ENCODE measurements around the gene DYTN. TPM values are rescaled to one million over a fixed set of nuclear protein-coding genes. Genes with fewer than 3 reads are reported as not detected.

Gene DYTN
- total RNA-seq, 4 donors from 2014 or later = not detected

DNA sequence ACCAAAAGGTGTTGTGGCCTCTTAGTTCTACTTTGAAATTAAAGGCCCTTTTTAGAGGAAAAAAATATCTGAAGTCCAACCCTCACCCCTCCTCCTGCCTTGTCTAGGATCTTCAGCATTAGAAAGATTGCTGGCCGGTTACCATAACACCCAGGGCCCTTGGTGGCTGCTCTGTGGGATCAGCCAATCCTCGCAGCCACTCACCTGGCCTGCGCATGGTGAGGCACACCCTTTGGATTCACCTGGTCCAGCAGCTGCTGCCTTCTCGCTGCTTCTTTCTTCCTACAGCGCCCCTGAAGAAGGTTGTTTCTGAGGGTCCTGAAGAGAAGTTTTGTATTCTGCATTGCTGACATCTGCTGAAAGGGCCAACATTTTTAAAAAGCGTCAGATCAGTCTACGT is 25.2 kb downstream of the DYTN start:
- DNase-seq (ENCODE audit: low spot score in 2 of 2) = no peak
- Histone ChIP-seq H3K27ac (no peak overlapping the region), H3K4me3 (no peak overlapping the region), H3K9me3 (no peaks in the 10 kb centered on the region), H3K4me1 (no peaks in the 10 kb centered on the region), H3K36me3 (no peaks in the 10 kb centered on the region), H3K27me3 (no peaks in the 10 kb centered on the region)
- WGBS, 2 donors = 77 to 84% methylated on average over 7 of the region's 7 CpGs
- TF ChIP-seq, protein P1, sequence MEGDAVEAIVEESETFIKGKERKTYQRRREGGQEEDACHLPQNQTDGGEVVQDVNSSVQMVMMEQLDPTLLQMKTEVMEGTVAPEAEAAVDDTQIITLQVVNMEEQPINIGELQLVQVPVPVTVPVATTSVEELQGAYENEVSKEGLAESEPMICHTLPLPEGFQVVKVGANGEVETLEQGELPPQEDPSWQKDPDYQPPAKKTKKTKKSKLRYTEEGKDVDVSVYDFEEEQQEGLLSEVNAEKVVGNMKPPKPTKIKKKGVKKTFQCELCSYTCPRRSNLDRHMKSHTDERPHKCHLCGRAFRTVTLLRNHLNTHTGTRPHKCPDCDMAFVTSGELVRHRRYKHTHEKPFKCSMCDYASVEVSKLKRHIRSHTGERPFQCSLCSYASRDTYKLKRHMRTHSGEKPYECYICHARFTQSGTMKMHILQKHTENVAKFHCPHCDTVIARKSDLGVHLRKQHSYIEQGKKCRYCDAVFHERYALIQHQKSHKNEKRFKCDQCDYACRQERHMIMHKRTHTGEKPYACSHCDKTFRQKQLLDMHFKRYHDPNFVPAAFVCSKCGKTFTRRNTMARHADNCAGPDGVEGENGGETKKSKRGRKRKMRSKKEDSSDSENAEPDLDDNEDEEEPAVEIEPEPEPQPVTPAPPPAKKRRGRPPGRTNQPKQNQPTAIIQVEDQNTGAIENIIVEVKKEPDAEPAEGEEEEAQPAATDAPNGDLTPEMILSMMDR (IDR thresholded peaks at IDR 0.05) = no peak
- TF ChIP-seq POLR2A (IDR thresholded peaks at IDR 0.05) (no peak), EP300 (IDR thresholded peaks at IDR 0.05) (no peak)

DNA sequence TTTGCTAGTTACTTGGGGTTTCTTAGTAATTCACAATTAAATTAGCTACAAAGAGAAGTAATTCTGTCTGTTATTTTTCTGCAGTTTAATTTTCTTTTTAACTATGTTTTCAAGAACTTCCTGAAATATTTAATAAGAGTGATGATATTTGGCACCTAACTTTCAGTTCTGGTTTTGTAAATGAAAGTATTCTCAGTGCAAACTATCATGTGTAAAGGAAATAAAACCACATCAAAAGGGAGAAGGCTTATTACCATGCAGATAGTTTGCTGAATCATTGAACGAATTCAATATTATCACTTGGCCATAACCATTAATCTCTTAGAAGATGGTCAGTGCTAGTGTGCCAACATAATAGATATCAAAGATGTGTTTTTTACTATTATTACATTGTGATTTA is 29.2 kb downstream of the DYTN start:
- Histone ChIP-seq H3K4me1 (no peaks in the 10 kb centered on the region), H3K27ac (no peak overlapping the region), H3K4me3 (no peak overlapping the region), H3K27me3 (no peaks in the 10 kb centered on the region), H3K36me3 (no peaks in the 10 kb centered on the region), H3K9me3 (no peaks in the 10 kb centered on the region)
- WGBS, 2 donors = 77 to 81% methylated on average over 1 of the region's 1 CpG
- no peak for TF ChIP-seq EP300 (IDR thresholded peaks at IDR 0.05)
- TF ChIP-seq, protein P1 (IDR thresholded peaks at IDR 0.05) = no peak
- no peak for TF ChIP-seq POLR2A (IDR thresholded peaks at IDR 0.05)
- no peak for DNase-seq (ENCODE audit: low spot score in 2 of 2)

DNA sequence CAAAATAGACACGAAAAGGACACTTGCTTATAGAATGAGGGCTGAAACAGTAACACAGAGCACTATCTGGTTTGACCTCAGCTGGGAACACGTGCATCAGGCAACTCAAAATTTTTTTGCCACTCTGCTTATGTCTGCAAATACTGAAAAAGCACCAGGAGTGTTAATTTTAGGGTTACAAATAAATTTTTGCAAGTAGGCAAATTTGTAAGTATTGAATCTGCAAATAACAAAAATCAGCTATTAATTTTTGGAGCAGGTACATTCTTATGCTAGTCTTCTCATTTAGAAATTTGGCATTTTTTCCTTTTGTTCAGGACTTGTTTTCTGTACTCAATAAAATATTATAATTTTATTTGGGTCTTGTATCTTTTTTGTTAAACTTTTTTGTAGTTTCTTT is 29.7 kb downstream of the DYTN start:
- no peak for TF ChIP-seq EP300 (IDR thresholded peaks at IDR 0.05)
- TF ChIP-seq, protein P1 (IDR thresholded peaks at IDR 0.05) = no peak
- H3K27ac ChIP-seq = no peak overlapping the region
- 69 to 73% methylated on average over 2 of the region's 2 CpGs for WGBS, 2 donors
- H3K4me1 ChIP-seq = no peaks in the 10 kb centered on the region
- no peaks in the 10 kb centered on the region for H3K36me3 ChIP-seq
- DNase-seq (ENCODE audit: low spot score in 2 of 2) = no peak
- no peaks in the 10 kb centered on the region for H3K27me3 ChIP-seq
- H3K4me3 ChIP-seq = no peak overlapping the region
- no peaks in the 10 kb centered on the region for H3K9me3 ChIP-seq

DNA sequence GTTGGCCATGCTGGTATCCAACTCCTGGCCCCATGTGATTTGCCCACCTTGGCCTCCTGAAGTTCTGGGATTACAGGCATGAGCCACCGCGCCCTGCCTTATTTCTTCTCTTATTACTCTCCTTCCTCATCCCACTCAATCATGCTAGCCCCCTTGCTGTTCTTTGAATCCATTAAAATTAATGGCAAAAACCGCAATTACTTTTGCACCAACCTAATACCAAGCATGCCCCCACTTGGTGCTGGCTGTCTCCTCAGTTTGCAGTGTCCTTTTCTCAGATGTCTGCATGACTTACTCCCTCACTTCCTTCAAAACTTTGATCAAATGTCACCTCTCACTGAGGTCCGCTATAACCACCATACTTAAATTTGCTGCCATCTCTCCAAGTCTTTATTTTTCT is 34.6 kb downstream of the DYTN start:
- 89 to 96% methylated on average over 4 of the region's 4 CpGs for WGBS, 2 donors
- Histone ChIP-seq H3K4me1 (no peaks in the 10 kb centered on the region), H3K36me3 (no peaks in the 10 kb centered on the region), H3K9me3 (no peaks in the 10 kb centered on the region), H3K27ac (no peak overlapping the region), H3K27me3 (no peaks in the 10 kb centered on the region), H3K4me3 (no peak overlapping the region)
- DNase-seq (ENCODE audit: low spot score in 2 of 2) = no peak
- no peak for TF ChIP-seq EP300 (IDR thresholded peaks at IDR 0.05)
- TF ChIP-seq POLR2A (IDR thresholded peaks at IDR 0.05) = no peak
- TF ChIP-seq, protein P1 (IDR thresholded peaks at IDR 0.05) = no peak

DNA sequence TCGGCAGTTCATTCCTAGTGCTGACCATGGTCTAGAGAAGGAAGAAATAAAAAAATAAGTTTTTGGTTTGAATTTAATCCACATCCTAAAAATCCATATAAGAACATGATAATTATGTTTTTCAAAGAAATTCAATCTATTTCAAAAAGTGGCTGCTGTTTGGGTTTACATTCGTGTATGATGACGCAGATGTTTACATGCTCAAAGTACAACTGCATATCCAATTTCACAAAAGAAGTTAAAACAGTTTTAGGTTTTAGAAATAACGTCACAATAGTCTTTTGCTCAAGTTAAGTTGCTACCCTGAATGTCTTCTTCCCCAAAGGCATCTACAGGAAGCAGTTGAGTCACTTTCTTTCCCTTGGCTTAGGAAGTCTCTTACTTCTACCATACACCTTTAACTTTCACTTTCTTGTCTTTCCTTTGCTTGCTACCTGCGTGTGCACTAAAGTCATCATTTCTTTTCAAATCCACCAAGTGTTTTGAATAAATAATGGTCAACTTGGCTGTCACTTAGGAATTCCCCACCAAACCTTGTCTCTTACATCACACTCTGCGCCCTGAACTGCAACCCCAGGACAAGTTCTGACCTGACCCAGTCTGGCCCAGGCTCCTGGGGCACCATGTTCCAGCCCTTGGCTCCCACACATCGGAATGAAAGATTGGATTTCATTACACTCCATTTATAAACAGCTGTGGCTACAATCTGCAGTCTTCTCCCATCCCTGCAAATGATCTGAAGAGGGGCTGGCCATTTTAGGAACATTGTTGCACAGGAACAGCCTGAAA is 47.5 kb downstream of the DYTN start:
- 78 to 83% methylated on average over 7 of the region's 7 CpGs for WGBS, 2 donors
- Histone ChIP-seq H3K4me3 (no peak overlapping the region), H3K27me3 (no peaks in the 10 kb centered on the region), H3K4me1 (no peaks in the 10 kb centered on the region), H3K36me3 (no peaks in the 10 kb centered on the region), H3K27ac (no peak overlapping the region), H3K9me3 (no peaks in the 10 kb centered on the region)
- TF ChIP-seq EP300 (IDR thresholded peaks at IDR 0.05) = no peak
- TF ChIP-seq, protein P1 (IDR thresholded peaks at IDR 0.05) = no peak
- TF ChIP-seq POLR2A (IDR thresholded peaks at IDR 0.05) = no peak
- no peak for DNase-seq (ENCODE audit: low spot score in 2 of 2)

Data from tibial nerve (tissue), 4 donors.